ENCODE data around the gene PHLPP1. TPM values are rescaled to one million over a fixed set of nuclear protein-coding genes. Genes with fewer than 3 reads are reported as not detected.

PHLPP1 gene
- total and polyA plus RNA-seq, 2 of the 4 experiments (the other 2 are of a cell fraction) = 3.3 to 3.6 TPM

GRCh38 chr18:62827397-62827796, 112.1 kb downstream of the PHLPP1 start:
- Histone ChIP-seq H4K8ac (ENCODE audit: low read depth in 2 of 2, low read length in 2 of 2) (no peak overlapping the region), H3K4me1 (ENCODE audit: control insufficient read depth, insufficient read depth, low read length) (peaks cover 1% of the 10 kb centered on the region; the same call in 1 of the 2 replicates), H3K27me3 (ENCODE audit: control insufficient read depth, insufficient read depth, low read length) (no peaks in the 10 kb centered on the region), H3K36me3 (ENCODE audit: control insufficient read depth, insufficient read depth, low read length) (0 out of 2 replicates have a peak, but pooled peaks cover 2% of the 10 kb centered on the region), H3K56ac (ENCODE audit: extremely low read depth, insufficient read depth, low read length) (no peak overlapping the region), H3K9me3 (ENCODE audit: control insufficient read depth, insufficient read depth, low read length) (no peaks in the 10 kb centered on the region), H3K9me1 (ENCODE audit: insufficient read depth, low read length) (peaks cover 3% of the 10 kb centered on the region; the same call in 1 of the 2 replicates), H3K79me1 (ENCODE audit: low read depth in 1 of 2, low read length in 2 of 2) (peaks cover 0 to 18% of the 10 kb centered on the region in 2 experiments; a peak in 3 of 4 replicates), H2BK5ac (ENCODE audit: low read depth, low read length, poor library complexity, severe bottlenecking) (no peak overlapping the region), H3K14ac (replicated peaks; ENCODE audit: low read depth, low read length) (no peak overlapping the region), H4K91ac (ENCODE audit: insufficient read depth, low read depth, low read length) (no peak overlapping the region), H2AFZ (replicated peaks; ENCODE audit: low read length, poor library complexity) (no peak overlapping the region), H3K4ac (ENCODE audit: low read depth, low read length) (no peak overlapping the region; the same call in 1 of the 2 replicates), H2BK15ac (ENCODE audit: low read depth, low read length) (no peak overlapping the region), H3K9ac (ENCODE audit: low read depth, low read length) (no peak overlapping the region), H3K23ac (ENCODE audit: low read depth, low read length) (0 out of 2 replicates have a peak overlapping the region, but pooled peaks have one; percentile 15), H3K27ac (ENCODE audit: insufficient read depth, low read length) (no peak overlapping the region), H2BK20ac (ENCODE audit: low read depth, low read length) (no peak overlapping the region), H4K20me1 (ENCODE audit: insufficient read depth, low read length) (no peaks in the 10 kb centered on the region), H3K4me3 (ENCODE audit: insufficient read depth, low read depth, low read length) (no peak overlapping the region), H2AK5ac (ENCODE audit: low read depth, low read length) (peak overlapping the region; percentile 43; the same call in 1 of the 2 replicates), H2BK120ac (ENCODE audit: low read depth, low read length) (no peak overlapping the region), H3K4me2 (ENCODE audit: low read depth, low read length) (no peak overlapping the region), H4K5ac (ENCODE audit: low read depth, low read length) (no peak overlapping the region), H2AK9ac (replicated peaks; ENCODE audit: low read depth, low read length, poor library complexity) (no peak overlapping the region), H3K18ac (ENCODE audit: low read depth, low read length) (no peak overlapping the region)
- BruUV-seq (replicated peaks) = no TSS peak
- POLR2A ChIA-PET (ENCODE audit: unreplicated experiment) = no interaction called here
- in situ Hi-C loops (cut with MboI; ENCODE audit: low sequenced_read_pairs) = no loop called here
- CTCF ChIA-PET = interaction anchor here (0.6 kb wide), 1 partner anchor 103 kb away, joined by 3 read pairs; no protein-coding TSS in a partner anchor
- no peak for DNase-seq
- TF ChIP-seq RCOR1 (IDR thresholded peaks at IDR 0.05; ENCODE audit: insufficient replicate concordance, low read length) = no peak
- no peak for TF ChIP-seq NFE2L2 (IDR thresholded peaks at IDR 0.05; ENCODE audit: low read depth, low read length)
- TF ChIP-seq, protein P1, sequence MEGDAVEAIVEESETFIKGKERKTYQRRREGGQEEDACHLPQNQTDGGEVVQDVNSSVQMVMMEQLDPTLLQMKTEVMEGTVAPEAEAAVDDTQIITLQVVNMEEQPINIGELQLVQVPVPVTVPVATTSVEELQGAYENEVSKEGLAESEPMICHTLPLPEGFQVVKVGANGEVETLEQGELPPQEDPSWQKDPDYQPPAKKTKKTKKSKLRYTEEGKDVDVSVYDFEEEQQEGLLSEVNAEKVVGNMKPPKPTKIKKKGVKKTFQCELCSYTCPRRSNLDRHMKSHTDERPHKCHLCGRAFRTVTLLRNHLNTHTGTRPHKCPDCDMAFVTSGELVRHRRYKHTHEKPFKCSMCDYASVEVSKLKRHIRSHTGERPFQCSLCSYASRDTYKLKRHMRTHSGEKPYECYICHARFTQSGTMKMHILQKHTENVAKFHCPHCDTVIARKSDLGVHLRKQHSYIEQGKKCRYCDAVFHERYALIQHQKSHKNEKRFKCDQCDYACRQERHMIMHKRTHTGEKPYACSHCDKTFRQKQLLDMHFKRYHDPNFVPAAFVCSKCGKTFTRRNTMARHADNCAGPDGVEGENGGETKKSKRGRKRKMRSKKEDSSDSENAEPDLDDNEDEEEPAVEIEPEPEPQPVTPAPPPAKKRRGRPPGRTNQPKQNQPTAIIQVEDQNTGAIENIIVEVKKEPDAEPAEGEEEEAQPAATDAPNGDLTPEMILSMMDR (conservative IDR thresholded peaks at IDR 0.05; ENCODE audit: low read depth, low read length) = no peak
- TF ChIP-seq CHD1 (IDR thresholded peaks at IDR 0.05; ENCODE audit: low read depth, low read length) = no peak
- TF ChIP-seq FOS (IDR thresholded peaks at IDR 0.05; ENCODE audit: low read depth, low read length) = no peak
- no peak for TF ChIP-seq POLR2A (IDR thresholded peaks at IDR 0.05; ENCODE audit: low read depth, low read length)
- no peak for TF ChIP-seq RAD21 (IDR thresholded peaks at IDR 0.05; ENCODE audit: low read length)
- TF ChIP-seq BHLHE40 (IDR thresholded peaks at IDR 0.05; ENCODE audit: low read depth, low read length) = no peak
- TF ChIP-seq CEBPB (IDR thresholded peaks at IDR 0.05; ENCODE audit: low read depth, low read length) = no peak
- no peak for TF ChIP-seq SMC3 (IDR thresholded peaks at IDR 0.05; ENCODE audit: low read depth, low read length)
- TF ChIP-seq ELK1 (IDR thresholded peaks at IDR 0.05; ENCODE audit: borderline replicate concordance, low read depth, low read length) = no peak
- no peak for TF ChIP-seq MAFK (IDR thresholded peaks at IDR 0.05; ENCODE audit: low read depth, low read length)
- TF ChIP-seq MXI1 (IDR thresholded peaks at IDR 0.05; ENCODE audit: borderline replicate concordance, low read depth, low read length) = no peak
- no peak for TF ChIP-seq MAZ (IDR thresholded peaks at IDR 0.05; ENCODE audit: borderline replicate concordance, low read depth, low read length)
- no peak for TF ChIP-seq RFX5 (IDR thresholded peaks at IDR 0.05; ENCODE audit: low read depth, low read length)
- no peak for TF ChIP-seq USF2 (IDR thresholded peaks at IDR 0.05; ENCODE audit: low read depth, low read length)
- intact Hi-C loops (cut with micrococcal nuclease) = no loop called here
- no peak; the same call in 1 of the 2 replicates for ATAC-seq (ENCODE audit: low read depth)
- dilution Hi-C loops (cut with HindIII; ENCODE audit: low sequenced_read_pairs, unreplicated experiment) = no loop called here

All from IMR-90 (cell line).